Testis (tissue), 3 donors: ENCODE results near the gene FGGY. TPM values are rescaled to one million over a fixed set of nuclear protein-coding genes. Genes with fewer than 3 reads are reported as not detected.

Experiments used
- DNase-seq: peaks from one replicate; pipeline ENCODE4 v3.0.0-alpha.2; 2019
- H3K27ac ChIP-seq, 2 donors: fragments of 200-600 bp; sonication (generic); one replicate each; pipeline ENCODE4 v1.5.1; 2019
- H3K27me3 ChIP-seq: fragments of 200-600 bp; sonication (generic); one replicate; pipeline ENCODE4 v1.5.1; 2019
- H3K36me3 ChIP-seq: fragments of 200-600 bp; sonication (generic); one replicate; pipeline ENCODE4 v1.5.1; 2017; ENCODE audit warnings: low read depth; ENCODE audit errors: missing control alignments
- H3K4me1 ChIP-seq: fragments of 200-600 bp; sonication (generic); one replicate; pipeline ENCODE4 v1.5.1; 2019
- H3K4me3 ChIP-seq, 2 donors: fragments of 200-600 bp; sonication (generic); one replicate each; pipeline ENCODE4 v1.5.1; 2017 to 2019
- H3K9me3 ChIP-seq: fragments of 200-600 bp; sonication (generic); one replicate; pipeline ENCODE4 v1.5.1; 2017
- CTCF ChIP-seq, 3 experiments: fragments of 450-650 bp in 2 of 3; fragments of 200-600 bp in 1 of 3; sonication (generic) in 1 of 3; IDR thresholded peaks; one replicate each; pipeline ENCODE4 v1.5.1; 2016 to 2019; ENCODE audit warnings: antibody characterized with exemption in 3 of 3, mild to moderate bottlenecking in 2 of 3, moderate library complexity in 1 of 3
- POLR2A ChIP-seq: fragments of 450-650 bp; IDR thresholded peaks from one replicate; pipeline ENCODE4 v1.6.1; 2017; ENCODE audit warnings: antibody characterized with exemption, mild to moderate bottlenecking, moderate library complexity
- WGBS, 2 donors: methylation state at CpG; one replicate each; pipeline ENCODE4 v1.1.5; 2018; 5-methylcytosine and 5-hydroxymethylcytosine counted together
- intact Hi-C: fragments of 100-400 bp; cut with DNase I; formaldehyde crosslinking; loops from one replicate; pipeline ENCODE4 v1.15.1; 2023; ENCODE audit warnings: low total_unique reads
- polyA plus RNA-seq: library from polyadenylated mRNA; stranded (reverse); fragments of 350-450 nt; fragmentation: Illumina TruSeq; extraction: RNeasy Lipid Tissue Mini Kit (QIAGEN cat#74804); gene quantifications from one replicate; pipeline ENCODE4 v1.2.3, GENCODE V29; 2014; ENCODE audit warnings: low read depth, low replicate concordance; ENCODE audit not compliant: insufficient read depth
- total RNA-seq, 2 donors: library from RNA; depleted of rRNA; stranded (reverse); fragments of >200 nt; gene quantifications; one replicate each; pipeline ENCODE4 v1.2.3, GENCODE V29; 2016

The FGGY gene
- total and polyA plus RNA-seq, 3 donors from 2014 or later = 14.6 to 32.8 (median 32.3) TPM

GRCh38 chr1:59520194-59520593 is 223.3 kb downstream of the FGGY start:
- WGBS, 2 donors = 42 to 46% methylated on average over 3 of the region's 3 CpGs

GRCh38 chr1:59520827-59521418 is 224.0 kb downstream of the FGGY start:
- peak; percentile 75 for DNase-seq
- Histone ChIP-seq H3K4me1 (peaks cover 35% of the 10 kb centered on the region), H3K36me3 (no peaks in the 10 kb centered on the region), H3K27me3 (no peaks in the 10 kb centered on the region), H3K27ac (peak overlapping the region; percentile 63 to 78), H3K4me3 (no peak overlapping the region), H3K9me3 (no peaks in the 10 kb centered on the region)
- 31 to 34% methylated on average over 12 of the region's 12 CpGs for WGBS, 2 donors
- intact Hi-C loops = no loop called here
- TF ChIP-seq CTCF (IDR thresholded peaks at IDR 0.05) = no peak
- TF ChIP-seq POLR2A = no peak

More at GRCh38 chr1:59520194-59520593, 223.3 kb downstream of the FGGY start:
- Histone ChIP-seq H3K4me1 (peaks cover 39% of the 10 kb centered on the region), H3K27me3 (no peaks in the 10 kb centered on the region), H3K36me3 (no peaks in the 10 kb centered on the region), H3K9me3 (no peaks in the 10 kb centered on the region), H3K27ac (peak overlapping the region; percentile 63 to 78), H3K4me3 (no peak overlapping the region)
- TF ChIP-seq POLR2A (no peak), CTCF (IDR thresholded peaks at IDR 0.05) (no peak)
- peak; percentile 66 for DNase-seq
- intact Hi-C loops = no loop called here

GRCh38 chr1:59521456-59521855 is 224.6 kb downstream of the FGGY start:
- H3K4me3 ChIP-seq = no peak overlapping the region

GRCh38 chr1:59522925-59523505 is 226.1 kb downstream of the FGGY start:
- Histone ChIP-seq H3K36me3 (no peaks in the 10 kb centered on the region), H3K4me1 (peaks cover 26% of the 10 kb centered on the region), H3K27ac (no peak overlapping the region), H3K27me3 (no peaks in the 10 kb centered on the region), H3K4me3 (no peak overlapping the region), H3K9me3 (no peaks in the 10 kb centered on the region)
- intact Hi-C loops = no loop called here
- DNase-seq = no peak
- 84% methylated on average over 4 of the region's 4 CpGs for WGBS, 2 donors
- TF ChIP-seq POLR2A = no peak
- TF ChIP-seq CTCF (IDR thresholded peaks at IDR 0.05) = no peak

More at GRCh38 chr1:59521456-59521855, 224.6 kb downstream of the FGGY start:
- Histone ChIP-seq H3K27me3 (no peaks in the 10 kb centered on the region), H3K4me1 (peaks cover 30% of the 10 kb centered on the region), H3K27ac (peak overlapping the region; percentile 63 to 78), H3K9me3 (no peaks in the 10 kb centered on the region), H3K36me3 (no peaks in the 10 kb centered on the region)
- no peak for DNase-seq
- WGBS, 2 donors = 62 to 74% methylated on average over 2 of the region's 2 CpGs
- TF ChIP-seq POLR2A (no peak), CTCF (IDR thresholded peaks at IDR 0.05) (no peak)
- intact Hi-C loops = no loop called here
